ENCODE measurements around the gene HDHD2. TPM values are rescaled to one million over a fixed set of nuclear protein-coding genes. Genes with fewer than 3 reads are reported as not detected.

Gene HDHD2
- total and polyA plus RNA-seq, 4 donors = 17.0 to 23.0 (median 18.5) TPM

GRCh38 chr18:47075098-47075883, 75.0 kb downstream of the HDHD2 start:
- Histone ChIP-seq H3K4me1 (ENCODE audit: control insufficient read depth in 4 of 4, insufficient read depth in 4 of 4, low read length in 3 of 4) (no peaks in the 10 kb centered on the region), H3K27ac (ENCODE audit: low read depth in 1 of 2, low read length in 2 of 2) (no peak overlapping the region), H3K36me3 (ENCODE audit: control insufficient read depth in 4 of 4, insufficient read depth in 3 of 4, low read depth in 1 of 4, low read length in 3 of 4) (no peaks in the 10 kb centered on the region), H3K27me3 (ENCODE audit: control insufficient read depth in 4 of 4, insufficient read depth in 4 of 4, low read length in 3 of 4) (no peaks in the 10 kb centered on the region), H3K9me3 (ENCODE audit: control insufficient read depth in 4 of 4, low read length in 3 of 4) (no peaks in the 10 kb centered on the region), H3K4me3 (ENCODE audit: low read depth in 1 of 3, low read length in 3 of 3) (no peak overlapping the region), H3K9ac (ENCODE audit: low read depth in 1 of 2, low read length in 2 of 2) (no peak overlapping the region)
- TF ChIP-seq FOXA2 (IDR thresholded peaks at IDR 0.05) = no peak
- no peak for TF ChIP-seq JUND (IDR thresholded peaks at IDR 0.05)
- no peak for TF ChIP-seq EGR1 (IDR thresholded peaks at IDR 0.05; ENCODE audit: low read depth in 2 of 2)
- no peak for TF ChIP-seq GABPA (IDR thresholded peaks at IDR 0.05 in 1 of 2, conservative IDR thresholded peaks at IDR 0.05 in 1 of 2)
- no peak for TF ChIP-seq YY1 (IDR thresholded peaks at IDR 0.05)
- no peak for TF ChIP-seq REST (IDR thresholded peaks at IDR 0.05)
- 82% methylated on average over 13 of the region's 13 CpGs for WGBS
- DNase-seq (ENCODE audit: low spot score) = no peak

- Histone ChIP-seq H3K4me3 (ENCODE audit: low read depth in 1 of 3, low read length in 3 of 3) (no peak overlapping the region), H3K27ac (ENCODE audit: low read depth in 1 of 2, low read length in 2 of 2) (no peak overlapping the region), H3K4me1 (ENCODE audit: control insufficient read depth in 4 of 4, insufficient read depth in 4 of 4, low read length in 3 of 4) (no peaks in the 10 kb centered on the region), H3K27me3 (ENCODE audit: control insufficient read depth in 4 of 4, insufficient read depth in 4 of 4, low read length in 3 of 4) (no peaks in the 10 kb centered on the region), H3K36me3 (ENCODE audit: control insufficient read depth in 4 of 4, insufficient read depth in 3 of 4, low read depth in 1 of 4, low read length in 3 of 4) (no peaks in the 10 kb centered on the region), H3K9me3 (ENCODE audit: control insufficient read depth in 4 of 4, low read length in 3 of 4) (no peaks in the 10 kb centered on the region), H3K9ac (ENCODE audit: low read depth in 1 of 2, low read length in 2 of 2) (no peak overlapping the region)
- TF ChIP-seq CTCF (IDR thresholded peaks at IDR 0.05; ENCODE audit: low read depth, low read length, missing input control) (no peak), TAF1 (conservative IDR thresholded peaks at IDR 0.05) (no peak), HNF4G (IDR thresholded peaks at IDR 0.05) (no peak), SP1 (IDR thresholded peaks at IDR 0.05) (no peak), FOXA2 (IDR thresholded peaks at IDR 0.05) (no peak)
- WGBS = 75% methylated on average over 3 of the region's 3 CpGs
- DNase-seq (ENCODE audit: low spot score) = no peak
These were observed 82.7 kb downstream of the HDHD2 start for GRCh38 chr18:47067648-47068047.

- Histone ChIP-seq H3K4me3 (ENCODE audit: low read depth in 1 of 3, low read length in 3 of 3) (no peak overlapping the region), H3K9me3 (ENCODE audit: control insufficient read depth in 4 of 4, low read length in 3 of 4) (no peaks in the 10 kb centered on the region), H3K4me1 (ENCODE audit: control insufficient read depth in 4 of 4, insufficient read depth in 4 of 4, low read length in 3 of 4) (no peaks in the 10 kb centered on the region), H3K27me3 (ENCODE audit: control insufficient read depth in 4 of 4, insufficient read depth in 4 of 4, low read length in 3 of 4) (no peaks in the 10 kb centered on the region), H3K36me3 (ENCODE audit: control insufficient read depth in 4 of 4, insufficient read depth in 3 of 4, low read depth in 1 of 4, low read length in 3 of 4) (no peaks in the 10 kb centered on the region), H3K27ac (ENCODE audit: low read depth in 1 of 2, low read length in 2 of 2) (no peak overlapping the region), H3K9ac (ENCODE audit: low read depth in 1 of 2, low read length in 2 of 2) (no peak overlapping the region)
- WGBS = 95% methylated on average over 8 of the region's 8 CpGs
- DNase-seq (ENCODE audit: low spot score) = no peak
- TF ChIP-seq EGR1 (IDR thresholded peaks at IDR 0.05; ENCODE audit: low read depth in 2 of 2) (no peak), RAD21 (IDR thresholded peaks at IDR 0.05) (no peak), CTCF (IDR thresholded peaks at IDR 0.05; ENCODE audit: low read depth, low read length, missing input control) (no peak), NR2F2 (IDR thresholded peaks at IDR 0.05) (no peak), ATF3 (IDR thresholded peaks at IDR 0.05) (no peak), HNF4G (IDR thresholded peaks at IDR 0.05) (no peak)
These were observed 87.2 kb downstream of the HDHD2 start for GRCh38 chr18:47063096-47063495.

Measured in liver (tissue), 9 donors.